Chondrocyte (in vitro differentiated cells): Measurements from ENCODE around the gene KRTAP10-7. TPM values are rescaled to one million over a fixed set of nuclear protein-coding genes. Genes with fewer than 3 reads are reported as not detected.

ENCODE experiments used
- DNase-seq: peaks from one replicate; pipeline ENCODE4 v3.0.0; 2021; ENCODE audit warnings: mixed read lengths, low spot score
- H3K27ac Mint-ChIP-seq: one replicate; pipeline ENCODE4 v1.8.0; 2021; ENCODE audit warnings: mild to moderate bottlenecking, moderate library complexity, mixed read lengths; ENCODE audit not compliant: unreplicated experiment
- H3K27me3 Mint-ChIP-seq: 2 replicates; pipeline ENCODE4 v1.8.0; 2021; ENCODE audit warnings: low read depth, mixed read lengths
- H3K36me3 Mint-ChIP-seq: 2 replicates; pipeline ENCODE4 v1.8.0; 2021; ENCODE audit warnings: low read depth, mixed read lengths
- H3K4me1 Mint-ChIP-seq: 2 replicates; pipeline ENCODE4 v1.8.0; 2021; ENCODE audit warnings: low read depth, mild to moderate bottlenecking, mixed read lengths
- H3K4me3 Mint-ChIP-seq: one replicate; pipeline ENCODE4 v1.8.0; 2021; ENCODE audit warnings: mild to moderate bottlenecking, moderate library complexity, mixed read lengths; ENCODE audit not compliant: unreplicated experiment
- H3K9me3 Mint-ChIP-seq: 2 replicates; pipeline ENCODE4 v1.8.0; 2021; ENCODE audit warnings: low read depth, mixed read lengths
- CTCF ChIP-seq: fragments of 200-600 bp; sonication (generic); IDR thresholded peaks from 2 replicates; pipeline ENCODE4 v1.5.0; 2021; ENCODE audit warnings: antibody characterized with exemption, mild to moderate bottlenecking, moderate library complexity
- total RNA-seq: library from RNA; stranded (reverse); gene quantifications from 3 replicates; pipeline ENCODE4 v1.2.1, GENCODE V29; 2021

KRTAP10-7 gene
- total RNA-seq, 1 donor from 2014 or later = not detected

DNA sequence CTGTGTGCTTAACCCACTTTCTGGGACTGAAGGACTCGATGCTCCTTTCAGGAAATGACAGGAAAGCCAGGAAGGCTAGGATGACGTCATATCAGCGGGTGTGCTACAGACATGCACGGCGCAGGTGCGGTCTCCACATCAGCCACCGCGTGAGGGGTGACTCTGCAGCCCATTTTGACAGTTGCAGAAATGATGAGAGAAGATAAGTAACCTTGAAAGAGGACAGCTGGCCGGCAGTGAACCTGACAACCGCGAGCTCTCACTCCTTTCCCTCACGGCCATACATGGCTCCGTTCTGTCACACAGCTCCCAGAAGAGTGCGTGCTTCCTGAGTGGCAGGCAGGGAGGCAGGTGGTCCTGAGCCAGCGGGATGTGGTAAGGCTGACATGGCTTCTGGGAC lies 18.3 kb upstream of the KRTAP10-7 start:
- peaks cover 47% of the 10 kb centered on the region for H3K27me3 Mint-ChIP-seq
- DNase-seq = peak; percentile 26
- H3K4me3 Mint-ChIP-seq = no peak overlapping the region
- H3K4me1 Mint-ChIP-seq = peaks cover 9% of the 10 kb centered on the region
- H3K27ac Mint-ChIP-seq = no peak overlapping the region
- peaks cover 27% of the 10 kb centered on the region for H3K9me3 Mint-ChIP-seq
- H3K36me3 Mint-ChIP-seq = peaks cover 8% of the 10 kb centered on the region
- TF ChIP-seq CTCF = no peak

GRCh38 chr21:44583089-44583799 lies 17.2 kb upstream of the KRTAP10-7 start:
- no peak for DNase-seq
- peaks cover 22% of the 10 kb centered on the region for H3K9me3 Mint-ChIP-seq
- no peak for TF ChIP-seq CTCF
- peak overlapping the region; percentile 14 for H3K27ac Mint-ChIP-seq
- peaks cover 9% of the 10 kb centered on the region for H3K4me1 Mint-ChIP-seq
- H3K4me3 Mint-ChIP-seq = no peak overlapping the region
- peaks cover 58% of the 10 kb centered on the region for H3K27me3 Mint-ChIP-seq
- peaks cover 5% of the 10 kb centered on the region for H3K36me3 Mint-ChIP-seq

- DNase-seq = no peak
- Mint-ChIP-seq H3K27me3 (peaks cover 60% of the 10 kb centered on the region), H3K9me3 (peaks cover 23% of the 10 kb centered on the region), H3K4me3 (no peak overlapping the region), H3K36me3 (peaks cover 5% of the 10 kb centered on the region), H3K4me1 (peaks cover 9% of the 10 kb centered on the region), H3K27ac (no peak overlapping the region)
- TF ChIP-seq CTCF = no peak
These were observed 16.6 kb upstream of the KRTAP10-7 start for GRCh38 chr21:44583800-44584147.

DNA sequence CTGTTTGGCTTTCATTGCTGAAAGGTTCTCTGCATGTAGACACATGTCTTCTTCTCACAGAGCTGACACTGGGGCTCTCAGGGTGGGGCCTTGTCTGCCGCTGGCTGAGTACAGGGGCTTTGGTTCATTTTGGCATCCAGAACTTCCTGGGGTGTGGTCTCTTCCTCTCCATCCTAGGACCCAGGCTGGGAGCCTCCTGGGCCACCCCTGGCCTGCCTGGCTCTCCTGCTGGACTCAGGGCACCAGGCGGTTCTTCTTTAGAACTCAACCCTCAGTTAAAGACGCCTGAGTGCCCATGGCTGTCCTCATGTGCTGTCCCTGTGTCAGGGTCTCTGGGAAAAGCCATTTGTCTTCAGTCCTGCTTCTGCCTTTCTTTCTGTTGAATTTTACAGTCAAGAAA lies 14.5 kb upstream of the KRTAP10-7 start:
- no peak overlapping the region for H3K4me3 Mint-ChIP-seq
- peaks cover 23% of the 10 kb centered on the region for H3K9me3 Mint-ChIP-seq
- peaks cover 2% of the 10 kb centered on the region for H3K36me3 Mint-ChIP-seq
- no peak for DNase-seq
- peaks cover 59% of the 10 kb centered on the region for H3K27me3 Mint-ChIP-seq
- no peak for TF ChIP-seq CTCF
- no peak overlapping the region for H3K27ac Mint-ChIP-seq
- peaks cover 9% of the 10 kb centered on the region for H3K4me1 Mint-ChIP-seq

GRCh38 chr21:44589094-44589493 lies 11.3 kb upstream of the KRTAP10-7 start:
- TF ChIP-seq CTCF = no peak
- peaks cover 65% of the 10 kb centered on the region for H3K27me3 Mint-ChIP-seq
- H3K4me3 Mint-ChIP-seq = no peak overlapping the region
- H3K9me3 Mint-ChIP-seq = peaks cover 17% of the 10 kb centered on the region
- H3K4me1 Mint-ChIP-seq = peaks cover 6% of the 10 kb centered on the region
- H3K36me3 Mint-ChIP-seq = no peaks in the 10 kb centered on the region
- no peak for DNase-seq
- no peak overlapping the region for H3K27ac Mint-ChIP-seq
